Chondrocyte (in vitro differentiated cells): ENCODE results near the gene ZBTB40. TPM values are rescaled to one million over a fixed set of nuclear protein-coding genes. Genes with fewer than 3 reads are reported as not detected.
A peak's percentile ranks its signal among the peaks of the same experiment; 100 is the strongest.

Experiments
- DNase-seq: peaks from one replicate; pipeline ENCODE4 v3.0.0; 2021; ENCODE audit warnings: mixed read lengths, low spot score
- H3K27ac Mint-ChIP-seq: one replicate; pipeline ENCODE4 v1.8.0; 2021; ENCODE audit warnings: mild to moderate bottlenecking, moderate library complexity, mixed read lengths; ENCODE audit not compliant: unreplicated experiment
- H3K27me3 Mint-ChIP-seq: 2 replicates; pipeline ENCODE4 v1.8.0; 2021; ENCODE audit warnings: low read depth, mixed read lengths
- H3K36me3 Mint-ChIP-seq: 2 replicates; pipeline ENCODE4 v1.8.0; 2021; ENCODE audit warnings: low read depth, mixed read lengths
- H3K4me1 Mint-ChIP-seq: 2 replicates; pipeline ENCODE4 v1.8.0; 2021; ENCODE audit warnings: low read depth, mild to moderate bottlenecking, mixed read lengths
- H3K4me3 Mint-ChIP-seq: one replicate; pipeline ENCODE4 v1.8.0; 2021; ENCODE audit warnings: mild to moderate bottlenecking, moderate library complexity, mixed read lengths; ENCODE audit not compliant: unreplicated experiment
- H3K9me3 Mint-ChIP-seq: 2 replicates; pipeline ENCODE4 v1.8.0; 2021; ENCODE audit warnings: low read depth, mixed read lengths
- CTCF ChIP-seq: fragments of 200-600 bp; sonication (generic); IDR thresholded peaks from 2 replicates; pipeline ENCODE4 v1.5.0; 2021; ENCODE audit warnings: antibody characterized with exemption, mild to moderate bottlenecking, moderate library complexity
- total RNA-seq: library from RNA; stranded (reverse); gene quantifications from 3 replicates; pipeline ENCODE4 v1.2.1, GENCODE V29; 2021

ZBTB40 gene
- total RNA-seq, 1 donor from 2014 or later, result 16.3 TPM

- Mint-ChIP-seq H3K27me3 (peaks cover 42% of the 10 kb centered on the region), H3K9me3 (no peaks in the 10 kb centered on the region), H3K4me3 (no peak overlapping the region), H3K27ac (no peak overlapping the region), H3K36me3 (no peaks in the 10 kb centered on the region), H3K4me1 (peaks cover 9% of the 10 kb centered on the region)
- no peak for TF ChIP-seq CTCF
- no peak for DNase-seq
Observed at GRCh38 chr1:22555371-22555656, 103.7 kb downstream of the ZBTB40 start.

GRCh38 chr1:22556391-22557104 lies 104.9 kb downstream of the ZBTB40 start:
- H3K4me1 Mint-ChIP-seq, result peaks cover 21% of the 10 kb centered on the region

GRCh38 chr1:22557341-22557950 lies 105.8 kb downstream of the ZBTB40 start:
- no peak for DNase-seq
- Mint-ChIP-seq H3K36me3 (no peaks in the 10 kb centered on the region), H3K9me3 (no peaks in the 10 kb centered on the region), H3K4me3 (no peak overlapping the region), H3K4me1 (peaks cover 22% of the 10 kb centered on the region), H3K27me3 (peaks cover 50% of the 10 kb centered on the region), H3K27ac (peak overlapping the region; percentile 10)
- TF ChIP-seq CTCF, result no peak

More at GRCh38 chr1:22556391-22557104, 104.9 kb downstream of the ZBTB40 start:
- no peak for TF ChIP-seq CTCF
- peaks cover 44% of the 10 kb centered on the region for H3K27me3 Mint-ChIP-seq
- no peaks in the 10 kb centered on the region for H3K36me3 Mint-ChIP-seq
- H3K4me3 Mint-ChIP-seq, result no peak overlapping the region
- no peaks in the 10 kb centered on the region for H3K9me3 Mint-ChIP-seq
- H3K27ac Mint-ChIP-seq, result no peak overlapping the region
- DNase-seq, result no peak

- no peak within 1 kb of the TSS for H3K27ac Mint-ChIP-seq
- H3K36me3 Mint-ChIP-seq, result peaks cover 2% of the 10 kb centered on the region
- H3K4me3 Mint-ChIP-seq, result peak within 1 kb of the TSS; percentile 57
- H3K4me1 Mint-ChIP-seq, result peaks cover 19% of the 10 kb centered on the region
- peaks cover 58% of the 10 kb centered on the region for H3K27me3 Mint-ChIP-seq
- no peak for DNase-seq
- H3K9me3 Mint-ChIP-seq, result no peaks in the 10 kb centered on the region
- TF ChIP-seq CTCF, result no peak
Observed at GRCh38 chr1:22562584-22563583, 111.2 kb downstream of the ZBTB40 start, which contains the start of gene EPHA8. TSS of gene EPHA8 (plus strand) at chr1:22563489. CDS start at chr1:22563636, 147 bp downstream.
